Thyroid gland (tissue), 4 donors: ENCODE results near the gene MLXIPL. TPM values are rescaled to one million over a fixed set of nuclear protein-coding genes. Genes with fewer than 3 reads are reported as not detected.
"Not testable (repeated sequence)": the region's sequence is repeated elsewhere in the genome, so short reads cannot be mapped to it uniquely, and the experiment has no call there.

Experiments used
- DNase-seq, 2 donors: peaks; one replicate each; pipeline ENCODE4 v3.0.0-alpha.2; 2019
- H3K27ac ChIP-seq, 3 donors: fragments of 200-600 bp; sonication (generic); 1 replicate in 2 of 3; 2 replicates in 1 of 3; pipeline ENCODE4 v1.5.1; 2016 to 2019; ENCODE audit warnings: mild to moderate bottlenecking in 1 of 3, moderate library complexity in 1 of 3
- H3K27me3 ChIP-seq: fragments of 200-600 bp; sonication (generic); one replicate; pipeline ENCODE4 v1.5.1; 2019
- H3K36me3 ChIP-seq, 2 donors: fragments of 200-600 bp; sonication (generic); one replicate each; pipeline ENCODE4 v1.5.1; 2016 to 2019
- H3K4me1 ChIP-seq, 2 donors: fragments of 200-600 bp; sonication (generic); one replicate each; pipeline ENCODE4 v1.5.1; 2017 to 2019
- H3K4me3 ChIP-seq, 3 donors: fragments of 200-600 bp; sonication (generic); replicated peaks in 1 of 3; 1 replicate in 2 of 3; 2 replicates in 1 of 3; pipeline ENCODE4 v1.5.1; 2016; ENCODE audit warnings: mild to moderate bottlenecking in 1 of 3
- H3K9me3 ChIP-seq: fragments of 200-600 bp; sonication (generic); one replicate; pipeline ENCODE4 v1.5.1; 2017
- CTCF ChIP-seq, 6 experiments: fragments of 200-600 bp in 3 of 6; fragments of 450-650 bp in 3 of 6; sonication (generic) in 3 of 6; IDR thresholded peaks; one replicate each; pipeline ENCODE4 v1.5.1; 2016 to 2019; ENCODE audit warnings: antibody characterized with exemption in 6 of 6, mild to moderate bottlenecking in 2 of 6, inconsistent platforms in 1 of 6, moderate library complexity in 1 of 6
- POLR2A ChIP-seq, 2 donors: fragments of 450-650 bp; IDR thresholded peaks; one replicate each; pipeline ENCODE4 v1.6.1; 2017; ENCODE audit warnings: antibody characterized with exemption in 2 of 2, mild to moderate bottlenecking in 2 of 2, moderate library complexity in 1 of 2
- WGBS, 2 donors: methylation state at CpG; one replicate each; pipeline ENCODE4 v1.1.5; 2017; 5-methylcytosine and 5-hydroxymethylcytosine counted together
- intact Hi-C: fragments of 100-400 bp; cut with DNase I; formaldehyde crosslinking; loops from one replicate; pipeline ENCODE4 v1.15.1; 2023
- total RNA-seq, 4 donors: library from RNA; depleted of rRNA; stranded (reverse); fragments of >200 nt; gene quantifications; one replicate each; pipeline ENCODE4 v1.2.3, GENCODE V29; 2016

MLXIPL gene
- total RNA-seq, 4 donors from 2014 or later = 3.7 to 39.5 (median 8.7) TPM

GRCh38 chr7:73567846-73568685 is 56.3 kb downstream of the MLXIPL start:
- no peaks in the 10 kb centered on the region for H3K4me1 ChIP-seq
- H3K4me3 ChIP-seq = no peak overlapping the region
- H3K27ac ChIP-seq = no peak overlapping the region
- H3K27me3 ChIP-seq = no peaks in the 10 kb centered on the region
- TF ChIP-seq CTCF (IDR thresholded peaks at IDR 0.05) = no peak
- TF ChIP-seq POLR2A (IDR thresholded peaks at IDR 0.05) = no peak
- peaks cover 32 to 36% of the 10 kb centered on the region in 2 donors for H3K36me3 ChIP-seq
- intact Hi-C loops = no loop called here
- DNase-seq = no peak
- whole genome bisulfite sequencing, 2 donors = 65 to 69% methylated on average over 12 of the region's 12 CpGs
- no peaks in the 10 kb centered on the region for H3K9me3 ChIP-seq

DNA sequence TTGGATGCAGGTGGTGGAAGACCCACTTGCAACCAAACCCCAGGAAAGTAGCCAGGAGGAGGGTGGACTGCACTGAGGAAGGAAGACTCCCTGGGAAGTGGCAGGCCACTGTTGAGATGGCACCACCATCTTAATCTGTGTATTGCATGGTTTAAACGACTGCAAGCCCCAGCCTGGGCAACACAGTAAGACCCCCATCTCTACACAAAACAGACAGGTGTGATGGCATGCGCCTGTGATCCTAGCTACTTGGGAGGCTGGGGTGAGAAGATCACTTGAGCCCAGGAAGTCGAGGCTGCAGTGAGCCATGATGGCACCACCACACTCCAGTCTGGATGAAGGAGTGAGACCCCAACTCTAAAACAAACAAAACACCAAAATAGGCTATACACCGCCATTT is 57.2 kb downstream of the MLXIPL start:
- WGBS, 2 donors = 92 to 95% methylated on average over 3 to 4 of the region's 4 CpGs
- H3K9me3 ChIP-seq = no peaks in the 10 kb centered on the region
- H3K4me1 ChIP-seq = no peaks in the 10 kb centered on the region
- peaks cover 23 to 26% of the 10 kb centered on the region in 2 donors for H3K36me3 ChIP-seq
- no peak overlapping the region for H3K4me3 ChIP-seq
- no peaks in the 10 kb centered on the region for H3K27me3 ChIP-seq
- intact Hi-C loops = no loop called here
- no peak for TF ChIP-seq CTCF (IDR thresholded peaks at IDR 0.05)
- DNase-seq = no peak
- no peak overlapping the region for H3K27ac ChIP-seq

DNA sequence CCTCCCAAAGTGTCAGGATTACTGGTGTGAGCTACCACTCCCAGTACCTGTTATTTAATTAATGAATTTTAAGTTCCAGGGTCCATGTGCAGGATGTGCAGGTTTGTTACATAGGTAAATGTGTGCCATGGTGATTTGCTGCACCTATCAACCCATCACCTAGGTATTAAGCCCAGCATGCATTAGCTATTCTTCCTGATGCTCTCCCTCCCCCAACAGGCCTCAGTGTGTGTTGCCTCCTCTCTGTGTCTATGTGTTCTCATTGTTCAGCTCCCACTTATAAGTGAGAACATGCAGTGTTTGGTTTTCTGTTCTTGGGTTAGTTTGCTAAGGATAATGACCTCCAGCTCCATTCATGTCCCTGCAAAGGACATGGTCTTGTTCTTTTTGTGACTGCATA is 57.9 kb downstream of the MLXIPL start:
- H3K9me3 ChIP-seq, H3K27me3 ChIP-seq, H3K4me1 ChIP-seq, H3K4me3 ChIP-seq, DNase-seq, intact Hi-C loops, H3K27ac ChIP-seq: not testable (repeated sequence)
- H3K36me3 ChIP-seq = peaks cover 16 to 19% of the 10 kb centered on the region in 2 donors

- WGBS, 2 donors = 60 to 71% methylated on average over 7 of the region's 7 CpGs
- Histone ChIP-seq H3K9me3 (no peaks in the 10 kb centered on the region), H3K27ac (no peak overlapping the region), H3K4me1 (no peaks in the 10 kb centered on the region), H3K36me3 (peaks cover 10 to 13% of the 10 kb centered on the region in 2 donors), H3K4me3 (no peak overlapping the region), H3K27me3 (no peaks in the 10 kb centered on the region)
- intact Hi-C loops = no loop called here
- no peak for TF ChIP-seq CTCF (IDR thresholded peaks at IDR 0.05)
- TF ChIP-seq POLR2A (IDR thresholded peaks at IDR 0.05) = no peak
- no peak for DNase-seq
Measured at GRCh38 chr7:73565675-73566340, 58.5 kb downstream of the MLXIPL start.

GRCh38 chr7:73560109-73560835 is 64.0 kb downstream of the MLXIPL start:
- TF ChIP-seq CTCF (IDR thresholded peaks at IDR 0.05) (no peak), POLR2A (IDR thresholded peaks at IDR 0.05) (no peak)
- Histone ChIP-seq H3K4me1 (peaks cover 15 to 17% of the 10 kb centered on the region in 2 donors), H3K4me3 (no peak overlapping the region), H3K27ac (no peak overlapping the region), H3K27me3 (no peaks in the 10 kb centered on the region), H3K36me3 (no peaks in the 10 kb centered on the region), H3K9me3 (no peaks in the 10 kb centered on the region)
- intact Hi-C loops = no loop called here
- no peak for DNase-seq
- WGBS, 2 donors = 56 to 60% methylated on average over 11 of the region's 11 CpGs
